WTC11 (cell line): ENCODE measurements around the gene PSMG4.

ENCODE experiments used
- TCF7 ChIP-seq: sonication (generic); formaldehyde crosslinking; IDR thresholded peaks from 2 replicates; pipeline ENCODE4 v1.8.0; 2022; ENCODE audit warnings: mild to moderate bottlenecking, low read depth, missing genetic modification reagents, moderate library complexity
- TF ChIP-seq, protein P1 (sequence below): sonication (generic); formaldehyde crosslinking; IDR thresholded peaks from 2 replicates; pipeline ENCODE4 v1.8.1; 2023; ENCODE audit warnings: mild to moderate bottlenecking, missing genetic modification reagents

DNA sequence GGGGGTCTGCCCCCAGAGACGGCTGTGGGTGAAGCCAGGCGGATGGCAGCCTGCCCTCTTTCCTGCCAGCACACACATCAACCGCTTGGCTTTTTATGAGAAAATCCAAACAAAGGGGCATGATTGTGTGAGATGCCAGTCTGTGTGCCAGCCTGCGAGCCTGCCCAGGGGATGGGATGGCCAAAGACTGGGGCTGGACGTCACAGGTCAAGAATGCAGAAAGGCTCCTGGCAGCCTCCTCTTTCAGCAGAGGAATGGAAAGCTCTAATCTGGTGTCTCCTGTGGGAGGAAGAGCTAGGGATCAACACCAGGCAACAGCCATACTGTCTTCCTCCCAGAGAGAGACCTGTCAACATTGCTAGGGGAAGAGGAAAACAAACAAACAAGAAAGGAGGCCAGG is 47.1 kb upstream of the PSMG4 start:
- no peak for TF ChIP-seq TCF7
- TF ChIP-seq, protein P1, sequence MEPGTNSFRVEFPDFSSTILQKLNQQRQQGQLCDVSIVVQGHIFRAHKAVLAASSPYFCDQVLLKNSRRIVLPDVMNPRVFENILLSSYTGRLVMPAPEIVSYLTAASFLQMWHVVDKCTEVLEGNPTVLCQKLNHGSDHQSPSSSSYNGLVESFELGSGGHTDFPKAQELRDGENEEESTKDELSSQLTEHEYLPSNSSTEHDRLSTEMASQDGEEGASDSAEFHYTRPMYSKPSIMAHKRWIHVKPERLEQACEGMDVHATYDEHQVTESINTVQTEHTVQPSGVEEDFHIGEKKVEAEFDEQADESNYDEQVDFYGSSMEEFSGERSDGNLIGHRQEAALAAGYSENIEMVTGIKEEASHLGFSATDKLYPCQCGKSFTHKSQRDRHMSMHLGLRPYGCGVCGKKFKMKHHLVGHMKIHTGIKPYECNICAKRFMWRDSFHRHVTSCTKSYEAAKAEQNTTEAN (CRISPR knock-in tag) = no peak
